PC-3 (cell line): ENCODE data around the gene EVA1A. TPM values are rescaled to one million over a fixed set of nuclear protein-coding genes. Genes with fewer than 3 reads are reported as not detected.
A peak's percentile ranks its signal among the peaks of the same experiment; 100 is the strongest.

Experiments
- ATAC-seq: fragments of 200-7000 bp; cut with Tn5 transposase; 2 replicates; pipeline ENCODE4 v1.9.1; 2020; ENCODE audit warnings: mild to moderate bottlenecking, moderate library complexity
- BruUV-seq: library from RNA; stranded (reverse); fragments of 400-500 nt; replicated peaks from 2 replicates; lab custom pipeline; 2021; lab: Mats Ljungman, UMichigan
- CTCF ChIA-PET: fragments of 300-600 bp; sonication (Branson Sonifier 250); formaldehyde crosslinking; loops from one replicate; lab custom pipeline; 2022; ENCODE audit warnings: antibody characterized with exemption; lab: Charles Lee
- POLR2A ChIA-PET: fragments of 300-600 bp; sonication (Branson Sonifier 250); formaldehyde crosslinking; loops from one replicate; lab custom pipeline; 2022; ENCODE audit warnings: antibody characterized with exemption; ENCODE audit not compliant: unreplicated experiment; lab: Charles Lee
- DNase-seq: peaks from one replicate; pipeline ENCODE4 v3.0.0-alpha.2; 2015
- H2AFZ ChIP-seq: fragments of 300-600 bp; sonication (generic); 2 replicates; pipeline ENCODE4 v1.6.0; 2016; ENCODE audit warnings: antibody characterized with exemption, low read length
- H3F3A ChIP-seq: fragments of 300-600 bp; sonication (generic); one replicate; pipeline ENCODE4 v1.6.0; 2017; ENCODE audit warnings: antibody characterized with exemption, low read length, control low read depth, mild to moderate bottlenecking; ENCODE audit not compliant: unreplicated experiment
- H3K27ac ChIP-seq: fragments of 300-600 bp; sonication (generic); 2 replicates; pipeline ENCODE4 v1.5.1; 2016; ENCODE audit warnings: mild to moderate bottlenecking, low read length
- H3K27me3 ChIP-seq: fragments of 300-600 bp; sonication (generic); 2 replicates; pipeline ENCODE4 v1.6.1; 2016; ENCODE audit warnings: low read length, mixed read lengths
- H3K36me3 ChIP-seq: fragments of 300-600 bp; sonication (generic); 2 replicates; pipeline ENCODE4 v1.6.1; 2016; ENCODE audit warnings: low read depth, mixed run types, low read length, mixed read lengths
- H3K4me1 ChIP-seq: fragments of 300-600 bp; sonication (generic); 2 replicates; pipeline ENCODE4 v1.5.1; 2016; ENCODE audit warnings: low read length; ENCODE audit not compliant: insufficient read depth
- H3K4me2 ChIP-seq: fragments of 300-600 bp; sonication (generic); 2 replicates; pipeline ENCODE4 v1.6.0; 2016; ENCODE audit warnings: low read length
- H3K4me3 ChIP-seq: fragments of 300-600 bp; sonication (generic); 2 replicates; pipeline ENCODE4 v1.5.1; 2016; ENCODE audit warnings: mild to moderate bottlenecking, low read length, mixed read lengths
- H3K79me2 ChIP-seq: fragments of 300-600 bp; sonication (generic); 2 replicates; pipeline ENCODE4 v1.6.1; 2017; ENCODE audit warnings: low read length, mixed read lengths
- H3K9ac ChIP-seq: fragments of 300-600 bp; sonication (generic); 2 replicates; pipeline ENCODE4 v1.6.0; 2016; ENCODE audit warnings: mild to moderate bottlenecking, low read length
- H3K9me2 ChIP-seq: fragments of 300-600 bp; sonication (generic); replicated peaks from 2 replicates; pipeline ENCODE4 v1.6.1; 2016; ENCODE audit warnings: mixed run types, low read length, mixed read lengths
- H3K9me3 ChIP-seq: fragments of 300-600 bp; sonication (generic); 2 replicates; pipeline ENCODE4 v1.6.1; 2016; ENCODE audit warnings: low read length, mixed read lengths
- H4K20me1 ChIP-seq: fragments of 300-600 bp; sonication (generic); 2 replicates; pipeline ENCODE4 v1.6.1; 2016; ENCODE audit warnings: low read length, mixed read lengths
- CTCF ChIP-seq: fragments of 300-600 bp; sonication (generic); conservative IDR thresholded peaks from 2 replicates; pipeline ENCODE4 v1.5.1; 2017; ENCODE audit warnings: antibody characterized with exemption, low read depth, mild to moderate bottlenecking, low read length
- EZH2 ChIP-seq: fragments of 300-600 bp; sonication (generic); IDR thresholded peaks from one replicate; pipeline ENCODE4 v1.6.1; 2017; ENCODE audit warnings: antibody characterized with exemption, mild to moderate bottlenecking, low read length; ENCODE audit not compliant: unreplicated experiment
- EZH2phosphoT487 ChIP-seq: fragments of 300-600 bp; sonication (generic); IDR thresholded peaks from 2 replicates; pipeline ENCODE4 v1.6.1; 2018; ENCODE audit warnings: mild to moderate bottlenecking, antibody characterized with exemption, low read length, borderline replicate concordance
- intact Hi-C: fragments of 100-400 bp; cut with micrococcal nuclease; formaldehyde crosslinking; loops from 2 replicates; pipeline ENCODE4 v1.9.0; 2023
- total RNA-seq: library from RNA; depleted of rRNA; stranded (reverse); fragments of >200 nt; gene quantifications from 2 replicates; pipeline ENCODE4 v1.2.3, GENCODE V29; 2014

EVA1A gene
- total RNA-seq, 1 experiment from 2014 or later, result 48.9 TPM

- intact Hi-C loops, result no loop called here
- Histone ChIP-seq H4K20me1 (no peaks in the 10 kb centered on the region), H3F3A (no peaks in the 10 kb centered on the region), H3K79me2 (no peaks in the 10 kb centered on the region), H3K9ac (no peak overlapping the region), H3K27ac (no peak overlapping the region), H3K9me2 (no peaks in the 10 kb centered on the region), H3K36me3 (no peaks in the 10 kb centered on the region), H3K4me2 (0 out of 2 replicates have a peak overlapping the region, but pooled peaks have one; percentile 4), H2AFZ (no peak overlapping the region), H3K4me1 (peaks cover 33% of the 10 kb centered on the region), H3K4me3 (no peak overlapping the region), H3K27me3 (no peaks in the 10 kb centered on the region), H3K9me3 (no peaks in the 10 kb centered on the region)
- ChIA-PET CTCF (no interaction called here), POLR2A (no interaction called here)
- DNase-seq (peak; percentile 41), ATAC-seq (no peak)
- BruUV-seq, result no TSS peak
- TF ChIP-seq EZH2phosphoT487, result no peak
- TF ChIP-seq EZH2, result no peak
- no peak for TF ChIP-seq CTCF
Observed at GRCh38 chr2:75571730-75572430, 11.1 kb upstream of the EVA1A start.

GRCh38 chr2:75570948-75571729, 10.4 kb upstream of the EVA1A start:
- peaks cover 33% of the 10 kb centered on the region for H3K4me1 ChIP-seq
- ATAC-seq, result no peak
- DNase-seq, result peak; percentile 9
- H3K27ac ChIP-seq, result no peak overlapping the region
- H3K9me2 ChIP-seq, result no peaks in the 10 kb centered on the region
- H3F3A ChIP-seq, result no peaks in the 10 kb centered on the region
- POLR2A ChIA-PET, result interaction anchor here (0.6 kb wide), 1 partner anchor 1249 kb away, joined by 3 read pairs; no protein-coding TSS in a partner anchor
- intact Hi-C loops, result no loop called here
- H2AFZ ChIP-seq, result no peak overlapping the region
- H4K20me1 ChIP-seq, result no peaks in the 10 kb centered on the region
- 0 out of 2 replicates have a peak overlapping the region, but pooled peaks have one; percentile 4 for H3K4me2 ChIP-seq
- no peaks in the 10 kb centered on the region for H3K79me2 ChIP-seq
- H3K9me3 ChIP-seq, result no peaks in the 10 kb centered on the region
- H3K4me3 ChIP-seq, result no peak overlapping the region
- TF ChIP-seq EZH2 (no peak), EZH2phosphoT487 (no peak), CTCF (no peak)
- H3K36me3 ChIP-seq, result no peaks in the 10 kb centered on the region
- no peak overlapping the region for H3K9ac ChIP-seq
- CTCF ChIA-PET, result interaction anchor here (0.7 kb wide), 1 partner anchor 57 kb away, joined by 3 read pairs; no protein-coding TSS in a partner anchor
- no peaks in the 10 kb centered on the region for H3K27me3 ChIP-seq
- BruUV-seq, result no TSS peak
